Glomerular visceral epithelial cell (primary cell): ENCODE data around the gene FXYD5.

Source experiments
- DNase-seq: peaks from one replicate; pipeline ENCODE4 v3.0.0-alpha.2; 2016; ENCODE audit errors: extremely low spot score

FXYD5 gene

GRCh38 chr19:35156673-35157014 is 2.1 kb downstream of the FXYD5 start:
- DNase-seq: no peak

- no peak for DNase-seq
Measured at GRCh38 chr19:35157431-35157830, 2.9 kb downstream of the FXYD5 start.

- no peak for DNase-seq
Measured at GRCh38 chr19:35159606-35160005, 5.1 kb downstream of the FXYD5 start.

GRCh38 chr19:35160629-35161433 is 6.3 kb downstream of the FXYD5 start:
- no peak for DNase-seq

GRCh38 chr19:35161434-35161743 is 6.9 kb downstream of the FXYD5 start:
- DNase-seq: no peak

GRCh38 chr19:35162471-35163326 is 8.2 kb downstream of the FXYD5 start:
- no peak for DNase-seq

- DNase-seq: no peak
Measured at GRCh38 chr19:35164418-35164817, 9.9 kb downstream of the FXYD5 start.

- DNase-seq: no peak
Measured at GRCh38 chr19:35165200-35166058, 10.9 kb downstream of the FXYD5 start.

GRCh38 chr19:35166100-35167063 is 11.8 kb downstream of the FXYD5 start:
- DNase-seq: no peak

GRCh38 chr19:35167251-35168119 is 12.9 kb downstream of the FXYD5 start:
- DNase-seq: no peak

GRCh38 chr19:35168196-35168595 is 13.7 kb downstream of the FXYD5 start:
- DNase-seq: no peak

GRCh38 chr19:35169221-35169995 is 14.9 kb downstream of the FXYD5 start:
- no peak for DNase-seq

- DNase-seq: no peak
Measured at GRCh38 chr19:35170359-35171061, 16.0 kb downstream of the FXYD5 start.

GRCh38 chr19:35171730-35172129 is 17.2 kb downstream of the FXYD5 start:
- DNase-seq: no peak

- DNase-seq: no peak
Measured at GRCh38 chr19:35174226-35174625, 19.7 kb downstream of the FXYD5 start.

- no peak for DNase-seq
Measured at GRCh38 chr19:35176181-35176570, 21.6 kb downstream of the FXYD5 start.

GRCh38 chr19:35177377-35178274 is 23.1 kb downstream of the FXYD5 start:
- no peak for DNase-seq

GRCh38 chr19:35178701-35179100 is 24.2 kb downstream of the FXYD5 start:
- DNase-seq: no peak
